ENCODE results near the gene PMVK. TPM values are rescaled to one million over a fixed set of nuclear protein-coding genes. Genes with fewer than 3 reads are reported as not detected.

The PMVK gene
- polyA plus RNA-seq, 3 donors, result 17.2 to 43.2 (median 41.9) TPM

GRCh38 chr1:154957091-154957657 is 20.7 kb upstream of the PMVK start:
- Histone ChIP-seq H2AFZ (ENCODE audit: insufficient read depth, low read depth, low read length, poor library complexity, severe bottlenecking) (no peak overlapping the region), H3K9ac (ENCODE audit: insufficient read depth, low read length, poor library complexity, severe bottlenecking) (no peak overlapping the region), H3K9me3 (replicated peaks in 1 of 2; ENCODE audit: control insufficient read depth in 1 of 2, insufficient read depth in 1 of 2, low read length in 2 of 2) (no peaks in the 10 kb centered on the region), H4K20me1 (ENCODE audit: insufficient read depth, low read length) (peaks cover 49% of the 10 kb centered on the region), H3K79me2 (ENCODE audit: insufficient read depth, low read length) (peaks cover 57% of the 10 kb centered on the region), H3K36me3 (replicated peaks in 1 of 2; ENCODE audit: control insufficient read depth in 1 of 2, insufficient read depth in 2 of 2, low read length in 2 of 2) (peaks cover 13 to 19% of the 10 kb centered on the region in 2 donors), H3K4me2 (replicated peaks; ENCODE audit: extremely low read depth, low read length, poor library complexity, severe bottlenecking) (no peak overlapping the region), H3K4me3 (replicated peaks in 1 of 3; ENCODE audit: low read depth in 2 of 3, low read length in 3 of 3) (no peak overlapping the region), H3K4me1 (ENCODE audit: control insufficient read depth in 1 of 2, insufficient read depth in 2 of 2, low read length in 2 of 2) (peaks cover 41 to 57% of the 10 kb centered on the region in 2 donors), H3K27ac (ENCODE audit: low read depth in 1 of 2, low read length in 2 of 2) (no peak overlapping the region), H3K27me3 (ENCODE audit: control insufficient read depth in 2 of 2, insufficient read depth in 2 of 2, low read length in 2 of 2) (no peaks in the 10 kb centered on the region)
- Mint-ChIP-seq H3K27ac (peak overlapping the region in 2 of 7 donors; percentile 10 to 50), H3K9me3 (no peaks in the 10 kb centered on the region), H3K36me3 (peaks cover 13 to 20% of the 10 kb centered on the region in 2 donors), H3K4me3 (no peak overlapping the region), H3K4me1 (peaks cover 62% of the 10 kb centered on the region), H3K27me3 (ENCODE audit: low read depth in 3 of 3) (peaks cover 0 to 3% (median 1%) of the 10 kb centered on the region in 3 donors)
- DNase-seq, result no peak
- intact Hi-C loops (cut with micrococcal nuclease), result no loop called here
- no peak for TF ChIP-seq CTCF (IDR thresholded peaks at IDR 0.05)
- no CpG with 5 or more reads among the region's 9 CpGs for WGBS (ENCODE audit: insufficient coverage)

- peaks cover 66% of the 10 kb centered on the region for H3K4me1 Mint-ChIP-seq
- Histone ChIP-seq H2AFZ (ENCODE audit: insufficient read depth, low read depth, low read length, poor library complexity, severe bottlenecking) (peak overlapping the region; percentile 79), H3K4me1 (ENCODE audit: control insufficient read depth in 1 of 2, insufficient read depth in 2 of 2, low read length in 2 of 2) (peaks cover 41 to 59% of the 10 kb centered on the region in 2 donors), H3K4me3 (replicated peaks in 1 of 3; ENCODE audit: low read depth in 2 of 3, low read length in 3 of 3) (peak overlapping the region; percentile 79 to 93 (median 82)), H3K9me3 (replicated peaks in 1 of 2; ENCODE audit: control insufficient read depth in 1 of 2, insufficient read depth in 1 of 2, low read length in 2 of 2) (no peaks in the 10 kb centered on the region), H3K4me2 (replicated peaks; ENCODE audit: extremely low read depth, low read length, poor library complexity, severe bottlenecking) (peak overlapping the region; percentile 84), H4K20me1 (ENCODE audit: insufficient read depth, low read length) (peaks cover 55% of the 10 kb centered on the region), H3K36me3 (replicated peaks in 1 of 2; ENCODE audit: control insufficient read depth in 1 of 2, insufficient read depth in 2 of 2, low read length in 2 of 2) (peaks cover 14 to 22% of the 10 kb centered on the region in 2 donors), H3K27ac (ENCODE audit: low read depth in 1 of 2, low read length in 2 of 2) (peak overlapping the region in 1 of 2 donors; percentile 76), H3K27me3 (ENCODE audit: control insufficient read depth in 2 of 2, insufficient read depth in 2 of 2, low read length in 2 of 2) (no peaks in the 10 kb centered on the region), H3K79me2 (ENCODE audit: insufficient read depth, low read length) (peaks cover 60% of the 10 kb centered on the region), H3K9ac (ENCODE audit: insufficient read depth, low read length, poor library complexity, severe bottlenecking) (peak overlapping the region; percentile 42)
- H3K27me3 Mint-ChIP-seq (ENCODE audit: low read depth in 3 of 3), result peaks cover 0 to 3% (median 1%) of the 10 kb centered on the region in 3 donors
- peaks cover 13 to 20% of the 10 kb centered on the region in 2 donors for H3K36me3 Mint-ChIP-seq
- peak overlapping the region in 6 of 7 donors; percentile 10 to 99 (median 92) for H3K27ac Mint-ChIP-seq
- no peak for DNase-seq
- H3K9me3 Mint-ChIP-seq, result no peaks in the 10 kb centered on the region
- peak overlapping the region; percentile 94 to 99 for H3K4me3 Mint-ChIP-seq
- intact Hi-C loops (cut with micrococcal nuclease), result no loop called here
- WGBS (ENCODE audit: insufficient coverage), result 40% methylated on average over 5 of the region's 6 CpGs
- TF ChIP-seq CTCF (IDR thresholded peaks at IDR 0.05), result no peak
Measured at GRCh38 chr1:154956544-154956941, 20.0 kb upstream of the PMVK start.
